Suprapubic skin (tissue), 4 donors: Measurements from ENCODE around the gene MYO3A.

Experiments
- POLR2A ChIP-seq, 2 donors: fragments of 450-650 bp; IDR thresholded peaks; one replicate each; pipeline ENCODE4 v1.6.1; 2017; ENCODE audit warnings: antibody characterized with exemption in 2 of 2, mild to moderate bottlenecking in 2 of 2, moderate library complexity in 2 of 2
- POLR2AphosphoS5 ChIP-seq, 3 donors: sonication (generic); formaldehyde crosslinking; IDR thresholded peaks; one replicate each; pipeline ENCODE4 v1.6.1; 2017; ENCODE audit warnings: antibody characterized with exemption in 3 of 3
- TF ChIP-seq, protein P1 (sequence below), 2 donors: fragments of 200-600 bp in 1 of 2; fragments of 450-650 bp in 1 of 2; sonication (generic) in 1 of 2; IDR thresholded peaks; one replicate each; pipeline ENCODE4 v1.5.1; 2016 to 2019; ENCODE audit warnings: antibody characterized with exemption in 2 of 2, mild to moderate bottlenecking in 1 of 2, moderate library complexity in 1 of 2

- TF ChIP-seq, protein P1, sequence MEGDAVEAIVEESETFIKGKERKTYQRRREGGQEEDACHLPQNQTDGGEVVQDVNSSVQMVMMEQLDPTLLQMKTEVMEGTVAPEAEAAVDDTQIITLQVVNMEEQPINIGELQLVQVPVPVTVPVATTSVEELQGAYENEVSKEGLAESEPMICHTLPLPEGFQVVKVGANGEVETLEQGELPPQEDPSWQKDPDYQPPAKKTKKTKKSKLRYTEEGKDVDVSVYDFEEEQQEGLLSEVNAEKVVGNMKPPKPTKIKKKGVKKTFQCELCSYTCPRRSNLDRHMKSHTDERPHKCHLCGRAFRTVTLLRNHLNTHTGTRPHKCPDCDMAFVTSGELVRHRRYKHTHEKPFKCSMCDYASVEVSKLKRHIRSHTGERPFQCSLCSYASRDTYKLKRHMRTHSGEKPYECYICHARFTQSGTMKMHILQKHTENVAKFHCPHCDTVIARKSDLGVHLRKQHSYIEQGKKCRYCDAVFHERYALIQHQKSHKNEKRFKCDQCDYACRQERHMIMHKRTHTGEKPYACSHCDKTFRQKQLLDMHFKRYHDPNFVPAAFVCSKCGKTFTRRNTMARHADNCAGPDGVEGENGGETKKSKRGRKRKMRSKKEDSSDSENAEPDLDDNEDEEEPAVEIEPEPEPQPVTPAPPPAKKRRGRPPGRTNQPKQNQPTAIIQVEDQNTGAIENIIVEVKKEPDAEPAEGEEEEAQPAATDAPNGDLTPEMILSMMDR (IDR thresholded peaks at IDR 0.05), result no peak
- TF ChIP-seq POLR2A (IDR thresholded peaks at IDR 0.05) (no peak), POLR2AphosphoS5 (IDR thresholded peaks at IDR 0.05) (no peak)
Observed at GRCh38 chr10:26235761-26236160, 301.7 kb downstream of the MYO3A start.
